SU-DHL-6 (cell line): ENCODE results near the gene RERGL.

Source experiments
- H2AFZ ChIP-seq: fragments of 200-600 bp; sonication (generic); 2 replicates; pipeline ENCODE4 v1.6.1; 2014; ENCODE audit warnings: low read depth, mild to moderate bottlenecking, moderate library complexity, mixed read lengths, antibody characterized with exemption, low read length; ENCODE audit not compliant: severe bottlenecking
- H3F3A ChIP-seq: fragments of 200-600 bp; shearing (Covaris generic); 2 replicates; pipeline ENCODE4 v1.6.0; 2016; ENCODE audit warnings: antibody characterized with exemption, mild to moderate bottlenecking; ENCODE audit not compliant: insufficient read depth
- H3K27ac ChIP-seq: fragments of 200-600 bp; sonication (generic); 2 replicates; pipeline ENCODE4 v1.5.1; 2016; ENCODE audit warnings: low read depth, mild to moderate bottlenecking, low read length, moderate library complexity, mixed read lengths
- H3K27me3 ChIP-seq: fragments of 200-600 bp; sonication (generic), shearing (Covaris generic); 2 replicates; pipeline ENCODE4 v1.6.0; 2014; ENCODE audit warnings: mild to moderate bottlenecking, low read length
- H3K36me3 ChIP-seq: fragments of 200-600 bp; sonication (generic); 2 replicates; pipeline ENCODE4 v1.6.1; 2014; ENCODE audit warnings: mild to moderate bottlenecking, low read length, mixed read lengths
- H3K4me2 ChIP-seq: fragments of 300-600, 200-600 bp; shearing (Covaris generic), sonication (generic); 2 replicates; pipeline ENCODE4 v1.6.0; 2014; ENCODE audit warnings: low read length, low read depth, mild to moderate bottlenecking; ENCODE audit not compliant: poor library complexity, severe bottlenecking
- H3K4me3 ChIP-seq: fragments of 200-600 bp; sonication (generic); 2 replicates; pipeline ENCODE4 v1.5.1; 2014; ENCODE audit warnings: antibody characterized with exemption, low read length, mild to moderate bottlenecking, mixed read lengths; ENCODE audit not compliant: insufficient read depth, poor library complexity, severe bottlenecking
- H3K79me2 ChIP-seq: fragments of 200-600 bp; sonication (generic); 2 replicates; pipeline ENCODE4 v1.6.1; 2014; ENCODE audit warnings: mild to moderate bottlenecking, low read length, moderate library complexity; ENCODE audit not compliant: insufficient read depth
- H3K9ac ChIP-seq: fragments of 200-600 bp; sonication (generic); 2 replicates; pipeline ENCODE4 v1.7.0; 2014; ENCODE audit warnings: mild to moderate bottlenecking, low read length
- H3K9me2 ChIP-seq: fragments of 200-600 bp; sonication (generic); replicated peaks from 2 replicates; pipeline ENCODE4 v1.6.1; 2014; ENCODE audit warnings: low read length; ENCODE audit not compliant: insufficient read depth
- H3K9me3 ChIP-seq: fragments of 200-600 bp; sonication (generic); 2 replicates; pipeline ENCODE4 v1.6.1; 2014; ENCODE audit warnings: low read length, mixed read lengths; ENCODE audit not compliant: insufficient read depth
- H4K20me1 ChIP-seq: fragments of 200-600 bp; sonication (generic); 2 replicates; pipeline ENCODE4 v1.6.1; 2014; ENCODE audit warnings: low read depth, mild to moderate bottlenecking, antibody characterized with exemption, low read length, moderate library complexity, mixed read lengths
- CTCF ChIP-seq: fragments of 200-600 bp; sonication (generic); IDR thresholded peaks from one replicate; pipeline ENCODE4 v1.5.1; 2017; ENCODE audit warnings: antibody characterized with exemption, mild to moderate bottlenecking, low read length, moderate library complexity; ENCODE audit not compliant: insufficient read depth, poor library complexity, severe bottlenecking
- EZH2phosphoT487 ChIP-seq: fragments of 200-600 bp; sonication (generic), shearing (Covaris generic); conservative IDR thresholded peaks from 2 replicates; pipeline ENCODE4 v1.6.1; 2018; ENCODE audit warnings: mild to moderate bottlenecking, antibody characterized with exemption, low read length, moderate library complexity, mixed read lengths

RERGL gene

GRCh38 chr12:18072723-18073122 is 17.3 kb downstream of the RERGL start:
- TF ChIP-seq EZH2phosphoT487 (no peak), CTCF (no peak)
- Histone ChIP-seq H3K4me2 (no peak overlapping the region), H3K27me3 (no peaks in the 10 kb centered on the region), H2AFZ (no peak overlapping the region), H3K79me2 (no peaks in the 10 kb centered on the region), H3K9me3 (no peaks in the 10 kb centered on the region), H3K36me3 (no peaks in the 10 kb centered on the region), H3K9ac (no peak overlapping the region), H3K4me3 (no peak overlapping the region), H3K27ac (no peak overlapping the region), H3K9me2 (no peaks in the 10 kb centered on the region), H3F3A (no peaks in the 10 kb centered on the region), H4K20me1 (no peaks in the 10 kb centered on the region)

- Histone ChIP-seq H4K20me1 (no peaks in the 10 kb centered on the region), H3K4me3 (no peak overlapping the region), H3K27ac (no peak overlapping the region)
Observed at GRCh38 chr12:18071336-18071735, 18.7 kb downstream of the RERGL start.

DNA sequence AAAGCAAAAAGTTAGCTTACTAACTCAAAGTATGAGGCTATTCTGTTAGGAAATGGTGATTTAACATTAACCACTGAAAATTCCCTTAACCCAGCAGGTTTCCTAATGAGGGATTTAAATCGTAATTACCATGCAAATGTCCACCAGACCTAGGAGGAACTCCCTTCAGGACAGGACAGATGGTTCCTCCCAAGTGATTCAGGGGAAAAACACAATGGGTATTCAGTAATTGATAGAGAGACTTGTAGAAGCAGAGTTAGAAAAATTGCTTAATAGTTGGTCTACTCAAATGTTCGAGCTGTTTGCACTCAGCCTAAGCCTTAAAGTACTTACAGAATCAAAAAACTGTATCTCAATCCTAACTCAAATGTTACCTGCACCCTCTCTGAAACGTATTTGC is 21.6 kb downstream of the RERGL start:
- H4K20me1 ChIP-seq = no peaks in the 10 kb centered on the region
- H3K79me2 ChIP-seq = no peaks in the 10 kb centered on the region
- H3F3A ChIP-seq = no peaks in the 10 kb centered on the region
- H3K9me3 ChIP-seq = no peaks in the 10 kb centered on the region
- no peaks in the 10 kb centered on the region for H3K36me3 ChIP-seq
- no peaks in the 10 kb centered on the region for H3K27me3 ChIP-seq
- no peak overlapping the region for H3K4me3 ChIP-seq
- H3K4me2 ChIP-seq = no peak overlapping the region
- no peaks in the 10 kb centered on the region for H3K9me2 ChIP-seq
- H2AFZ ChIP-seq = no peak overlapping the region
- no peak overlapping the region for H3K27ac ChIP-seq
- no peak overlapping the region for H3K9ac ChIP-seq
- TF ChIP-seq CTCF (no peak), EZH2phosphoT487 (no peak)

More at GRCh38 chr12:18071336-18071735, 18.7 kb downstream of the RERGL start:
- TF ChIP-seq EZH2phosphoT487 = no peak
- TF ChIP-seq CTCF = no peak
- Histone ChIP-seq H3K4me2 (no peak overlapping the region), H3F3A (no peaks in the 10 kb centered on the region), H3K27me3 (no peaks in the 10 kb centered on the region), H2AFZ (no peak overlapping the region), H3K9me3 (no peaks in the 10 kb centered on the region), H3K36me3 (no peaks in the 10 kb centered on the region), H3K9me2 (no peaks in the 10 kb centered on the region), H3K9ac (no peak overlapping the region), H3K79me2 (no peaks in the 10 kb centered on the region)
